Measurements from ENCODE around the gene INAVA.

The INAVA gene

GRCh38 chr1:200938955-200939354 lies 44.3 kb downstream of the INAVA start:
- DNase-seq (ENCODE audit: low spot score) = no peak
- no peak for TF ChIP-seq CTCF (IDR thresholded peaks at IDR 0.05; ENCODE audit: extremely low read depth, missing control alignments)

GRCh38 chr1:200945111-200945510 lies 50.4 kb downstream of the INAVA start:
- no peak for DNase-seq (ENCODE audit: low spot score)

GRCh38 chr1:200947059-200947566 lies 52.4 kb downstream of the INAVA start:
- no peak for TF ChIP-seq CTCF (IDR thresholded peaks at IDR 0.05; ENCODE audit: extremely low read depth, missing control alignments)

More at GRCh38 chr1:200945111-200945510, 50.4 kb downstream of the INAVA start:
- no peak for TF ChIP-seq CTCF (IDR thresholded peaks at IDR 0.05; ENCODE audit: extremely low read depth, missing control alignments)

GRCh38 chr1:200949626-200950025 lies 54.9 kb downstream of the INAVA start:
- no peak for DNase-seq (ENCODE audit: low spot score)
- no peak for TF ChIP-seq CTCF (IDR thresholded peaks at IDR 0.05; ENCODE audit: extremely low read depth, missing control alignments)

More at GRCh38 chr1:200947059-200947566, 52.4 kb downstream of the INAVA start:
- DNase-seq (ENCODE audit: low spot score) = no peak

- no peak for TF ChIP-seq CTCF (IDR thresholded peaks at IDR 0.05; ENCODE audit: extremely low read depth, missing control alignments)
- no peak for DNase-seq (ENCODE audit: low spot score)
Measured at GRCh38 chr1:200951016-200951415, 56.3 kb downstream of the INAVA start.

GRCh38 chr1:200954434-200954833 lies 59.7 kb downstream of the INAVA start:
- no peak for DNase-seq (ENCODE audit: low spot score)
- TF ChIP-seq CTCF (IDR thresholded peaks at IDR 0.05; ENCODE audit: extremely low read depth, missing control alignments) = no peak

GRCh38 chr1:200958597-200958996 lies 63.9 kb downstream of the INAVA start:
- no peak for DNase-seq (ENCODE audit: low spot score)
- TF ChIP-seq CTCF (IDR thresholded peaks at IDR 0.05; ENCODE audit: extremely low read depth, missing control alignments) = no peak
